Glomerular endothelial cell (primary cell): ENCODE measurements around the gene CAMTA2. TPM values are rescaled to one million over a fixed set of nuclear protein-coding genes. Genes with fewer than 3 reads are reported as not detected.
A peak's percentile ranks its signal among the peaks of the same experiment; 100 is the strongest.

ENCODE experiments used
- DNase-seq: peaks from one replicate; pipeline ENCODE4 v3.0.0-alpha.2; 2011; ENCODE audit warnings: low read depth, low spot score; ENCODE audit errors: extremely low read depth
- total RNA-seq: library from RNA; depleted of rRNA; stranded (reverse); fragments of >200 nt; gene quantifications from 2 replicates; pipeline ENCODE4 v1.2.3, GENCODE V29; 2015

Gene CAMTA2
- total RNA-seq, 1 donor from 2014 or later, result 35.1 TPM

- no peak for DNase-seq
Observed at GRCh38 chr17:4969047-4969550, 18.4 kb downstream of the CAMTA2 start.

- DNase-seq, result no peak
Observed at GRCh38 chr17:4968486-4969046, 18.9 kb downstream of the CAMTA2 start.

DNA sequence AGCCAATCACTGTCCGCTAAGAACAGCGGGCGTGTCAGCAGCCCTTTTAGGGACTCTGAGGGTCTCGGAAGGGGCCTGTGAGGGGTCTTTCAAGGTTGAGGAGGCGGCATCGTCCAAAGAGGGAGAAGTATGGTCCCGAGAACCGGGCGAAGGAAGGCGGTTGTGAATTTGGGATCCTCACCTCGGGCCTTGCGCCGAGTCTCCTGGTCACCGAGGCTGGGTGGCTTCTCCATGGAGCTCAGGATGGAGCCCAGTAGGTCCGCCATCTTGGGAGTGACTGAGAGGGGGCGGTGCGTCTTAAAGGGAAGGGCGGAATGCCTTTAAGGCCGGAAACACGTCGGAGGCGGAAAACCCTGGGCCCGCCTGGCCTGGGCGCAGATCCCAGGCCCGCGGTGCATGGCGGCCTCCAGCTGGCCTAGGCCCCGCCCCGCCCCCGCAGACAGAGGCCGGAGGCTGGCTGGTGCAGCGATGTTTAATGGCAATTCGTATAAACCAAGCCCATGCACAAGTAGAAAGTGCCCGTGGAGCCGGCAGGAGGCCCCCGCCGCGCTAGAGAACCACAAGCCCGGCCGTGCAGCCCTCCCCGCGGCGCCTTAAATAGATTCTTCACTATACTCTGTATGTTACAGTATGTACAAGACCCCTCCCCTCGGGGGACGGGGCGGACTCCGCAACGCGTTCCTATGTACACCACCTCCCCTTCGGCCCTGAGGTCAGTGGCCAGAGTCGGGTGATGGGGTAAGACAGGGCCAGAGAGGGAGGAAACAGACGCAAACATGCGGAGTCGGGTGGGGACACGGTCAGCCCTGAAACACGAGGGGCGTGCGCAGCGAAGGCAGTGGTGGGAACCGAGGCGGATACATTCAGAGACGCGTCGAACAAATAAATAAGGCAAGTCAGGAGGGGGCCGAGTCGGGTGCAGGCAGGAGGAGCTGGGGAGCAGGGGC lies 19.7 kb downstream of the CAMTA2 start, which contains the start of gene SPAG7:
Gene SPAG7, minus strand, starts transcription at position 279 of the 947 bp plus-strand sequence. Its CDS starts 13 bp downstream, at position 266.
- DNase-seq, result peak; percentile 86

DNA sequence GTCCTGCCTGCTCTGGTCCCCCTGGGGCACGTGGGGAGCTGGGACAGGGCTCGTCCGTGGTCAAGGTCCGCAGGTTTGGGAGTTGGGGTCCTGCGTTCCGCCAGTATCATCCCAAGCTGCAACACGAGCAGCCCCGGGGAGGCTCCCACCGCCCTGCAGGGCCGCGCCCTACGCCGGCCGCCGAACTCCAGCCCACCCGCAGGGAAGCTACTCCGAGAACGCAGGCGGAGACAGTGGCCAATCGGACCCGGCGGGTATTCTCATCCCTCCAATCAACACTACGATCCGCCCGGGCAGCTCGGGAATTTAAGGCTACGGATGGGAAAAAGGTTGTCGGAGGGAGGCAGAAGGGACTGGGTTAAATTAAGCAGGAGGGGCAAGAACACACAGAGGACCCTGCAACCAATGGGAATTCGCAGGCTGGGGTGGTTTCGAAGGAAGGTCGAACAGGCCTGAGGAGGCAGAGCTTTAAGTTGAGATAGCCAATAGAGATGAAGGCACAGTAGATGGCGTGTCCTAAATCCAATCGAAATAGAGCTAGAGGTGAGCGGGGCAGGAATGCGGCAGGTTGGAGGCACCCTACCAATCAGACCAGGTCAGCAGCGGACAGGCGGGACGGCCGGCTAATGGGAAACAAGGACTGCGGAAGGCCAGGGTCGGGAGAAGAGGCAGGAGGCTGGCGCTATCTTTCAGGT lies 20.5 kb downstream of the CAMTA2 start:
- DNase-seq, result peak; percentile 97

- no peak for DNase-seq
Observed at GRCh38 chr17:4965311-4965986, 22.0 kb downstream of the CAMTA2 start.

GRCh38 chr17:4960279-4960922 lies 27.1 kb downstream of the CAMTA2 start:
- no peak for DNase-seq

GRCh38 chr17:4959261-4959965 lies 28.1 kb downstream of the CAMTA2 start:
- DNase-seq, result no peak

DNA sequence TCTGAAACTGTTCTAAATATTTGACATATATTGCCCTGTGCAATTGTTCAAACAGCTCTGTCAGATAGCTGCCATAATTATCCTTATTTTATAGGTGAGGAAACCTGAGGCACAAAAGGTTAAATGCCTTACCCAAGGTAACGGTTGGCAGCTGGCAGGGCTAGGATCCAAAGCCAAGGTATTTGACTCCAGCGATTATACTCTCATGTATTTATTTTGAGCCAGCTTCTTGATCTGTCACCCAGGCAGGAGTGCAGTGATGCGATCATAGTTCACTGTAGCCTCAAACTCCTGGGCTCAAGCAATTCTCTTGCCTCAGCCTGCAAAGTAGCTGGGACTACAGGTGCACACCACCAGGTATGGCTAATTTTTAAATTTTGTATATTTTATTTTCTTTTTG lies 29.4 kb downstream of the CAMTA2 start:
- no peak for DNase-seq

DNA sequence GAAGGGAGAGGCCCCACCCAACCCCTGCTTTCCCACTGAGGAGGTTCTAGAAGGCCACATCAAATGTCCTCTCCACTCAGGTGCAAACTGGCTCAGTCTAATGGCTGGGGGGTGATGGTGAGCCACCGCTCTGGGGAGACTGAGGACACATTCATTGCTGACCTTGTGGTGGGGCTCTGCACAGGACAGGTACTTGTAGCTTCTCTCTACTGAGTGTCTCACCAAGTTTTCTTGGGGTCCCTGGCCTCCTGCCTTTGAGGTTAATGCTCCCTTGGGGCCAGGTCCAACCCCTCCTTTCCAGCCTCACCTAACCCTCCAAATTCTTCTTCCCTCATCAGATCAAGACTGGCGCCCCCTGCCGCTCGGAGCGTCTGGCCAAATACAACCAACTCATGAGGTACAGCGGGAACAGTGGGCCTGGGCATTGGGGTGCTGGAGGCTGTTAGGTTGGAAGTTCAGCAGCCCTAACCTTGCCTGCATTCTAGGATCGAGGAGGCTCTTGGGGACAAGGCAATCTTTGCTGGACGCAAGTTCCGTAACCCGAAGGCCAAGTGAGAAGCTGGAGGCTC lies 30.9 kb downstream of the CAMTA2 start:
- DNase-seq, result no peak

DNA sequence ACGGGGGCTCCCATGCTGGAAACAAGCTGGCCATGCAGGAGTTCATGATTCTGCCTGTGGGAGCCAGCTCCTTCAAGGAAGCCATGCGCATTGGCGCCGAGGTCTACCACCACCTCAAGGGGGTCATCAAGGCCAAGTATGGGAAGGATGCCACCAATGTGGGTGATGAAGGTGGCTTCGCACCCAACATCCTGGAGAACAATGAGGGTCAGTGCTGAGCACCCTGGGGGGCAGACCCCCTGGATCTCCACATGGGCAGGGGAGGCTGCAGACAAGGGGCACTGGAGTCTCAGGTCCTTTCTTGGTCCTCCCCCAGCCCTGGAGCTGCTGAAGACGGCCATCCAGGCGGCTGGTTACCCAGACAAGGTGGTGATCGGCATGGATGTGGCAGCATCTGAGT lies 32.4 kb downstream of the CAMTA2 start:
- no peak for DNase-seq

DNA sequence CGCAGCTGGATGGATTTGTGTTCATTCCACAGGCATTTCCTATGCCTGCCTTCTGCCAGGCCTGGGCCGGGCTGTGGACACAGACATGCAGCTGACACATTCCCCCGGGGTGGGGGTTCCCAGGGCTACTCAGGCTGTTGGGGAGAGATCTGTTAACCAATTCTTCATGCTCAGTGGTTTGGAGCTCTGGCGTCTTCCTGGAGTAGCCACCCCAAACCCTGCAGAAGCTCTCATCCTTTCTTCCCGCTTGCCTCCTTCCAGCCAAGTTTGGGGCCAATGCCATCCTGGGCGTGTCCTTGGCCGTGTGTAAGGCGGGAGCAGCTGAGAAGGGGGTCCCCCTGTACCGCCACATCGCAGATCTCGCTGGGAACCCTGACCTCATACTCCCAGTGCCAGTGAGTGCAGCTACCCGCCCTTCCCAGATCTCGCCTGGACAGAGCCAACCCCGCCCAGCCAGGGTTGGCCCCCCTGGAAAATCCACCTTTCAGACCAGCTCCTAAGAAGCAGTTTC lies 34.0 kb downstream of the CAMTA2 start:
- no peak for DNase-seq

GRCh38 chr17:4951486-4951885 lies 36.0 kb downstream of the CAMTA2 start:
- no peak for DNase-seq

DNA sequence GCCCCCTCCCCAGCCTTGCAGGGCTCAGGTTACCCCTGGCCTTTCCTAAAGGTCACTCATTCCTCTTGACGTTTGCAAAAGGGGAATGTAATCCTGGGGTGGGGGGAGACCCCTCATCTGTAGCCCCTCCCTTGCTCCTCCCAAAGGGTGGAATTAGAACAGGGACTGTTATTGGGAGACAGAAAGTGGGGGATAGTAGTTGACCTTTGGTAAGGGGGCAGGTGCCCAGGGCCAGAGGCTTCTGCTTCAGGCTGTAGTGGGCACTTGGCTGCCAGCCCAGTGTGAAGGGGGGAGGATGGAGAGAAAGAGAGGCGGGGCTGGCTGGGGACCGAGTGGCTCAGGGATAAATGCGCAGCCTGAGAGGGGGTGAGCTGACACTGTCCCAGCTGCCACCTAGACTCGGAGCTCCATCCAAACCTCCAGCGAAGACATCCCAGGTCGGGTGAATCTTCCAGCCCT lies 36.7 kb downstream of the CAMTA2 start, which contains the start of gene ENO3:
Gene ENO3, plus strand, starts transcription at position 374 of the 459 bp plus-strand sequence. CDS start 711 bp downstream, outside the sequence.
- no peak for DNase-seq

DNA sequence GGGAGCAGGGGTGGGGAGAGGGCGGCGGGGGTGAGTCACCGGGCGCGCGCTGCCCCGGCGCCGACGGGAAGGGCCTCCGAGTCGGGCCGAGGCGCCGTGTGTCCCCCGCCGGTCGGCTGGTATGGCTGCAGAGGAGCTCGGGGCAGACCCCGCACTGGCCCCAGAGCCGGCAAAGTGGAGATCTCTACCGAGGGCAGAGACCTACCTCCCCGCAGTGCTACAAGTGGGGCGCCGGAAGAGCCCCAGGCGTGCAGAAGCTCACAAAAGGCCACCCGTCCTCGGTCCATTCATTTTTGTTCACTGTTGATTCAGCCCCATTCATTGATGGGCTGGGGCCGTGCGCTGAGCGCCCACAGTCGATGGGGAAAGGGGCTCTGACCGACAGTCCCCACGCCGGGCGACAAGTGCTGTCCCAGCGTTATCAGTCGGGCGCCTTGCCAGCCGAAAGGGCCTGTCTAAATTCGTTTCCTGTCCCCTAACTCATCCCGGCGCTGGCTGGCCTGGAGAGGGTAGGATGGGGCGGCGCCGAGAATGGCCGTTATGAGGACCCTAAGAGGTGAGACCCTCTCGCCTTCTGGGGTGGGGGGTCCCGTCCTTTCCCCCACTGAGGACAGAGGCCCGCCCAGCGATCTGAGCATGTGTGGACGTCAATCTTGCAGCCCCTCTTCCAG lies 37.3 kb downstream of the CAMTA2 start:
- DNase-seq, result no peak

DNA sequence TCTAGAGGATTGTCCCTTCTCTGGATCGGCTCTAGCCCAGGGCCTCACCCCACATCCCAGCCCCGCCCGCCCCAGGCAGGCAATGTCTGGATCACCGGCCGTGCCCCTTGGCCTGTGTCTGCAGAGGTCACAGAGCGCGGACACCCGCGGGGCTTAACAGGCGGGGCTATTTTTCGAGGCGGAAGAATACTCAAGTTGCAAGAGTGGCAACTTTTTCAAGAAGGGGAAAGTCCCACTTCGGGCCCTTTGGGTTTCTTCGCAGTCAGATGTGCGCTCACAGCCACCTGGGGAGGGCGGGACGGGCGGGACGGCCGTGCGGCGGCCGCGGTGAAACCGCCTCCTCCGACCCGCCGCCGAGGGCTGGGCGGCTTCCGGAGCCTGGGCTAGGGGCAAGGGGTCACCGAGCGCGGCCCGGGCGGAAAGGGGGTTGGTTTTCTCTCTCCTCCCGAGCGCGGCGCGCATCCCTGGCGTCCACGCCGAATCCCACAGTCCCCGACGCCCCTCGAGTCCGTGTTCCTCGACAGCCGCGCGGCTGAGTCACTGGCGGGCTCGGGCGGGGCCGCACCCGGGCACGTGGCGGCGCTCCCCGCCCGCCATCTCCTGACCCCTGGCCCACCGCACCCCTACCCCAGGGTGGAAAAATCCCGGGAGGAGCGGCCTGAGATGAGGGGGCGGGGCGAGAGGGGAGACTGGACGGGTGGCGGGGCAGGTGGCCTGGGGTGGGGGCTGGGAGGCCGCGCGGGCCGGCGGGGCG lies 38.0 kb downstream of the CAMTA2 start:
- DNase-seq, result no peak

GRCh38 chr17:4948931-4949320 lies 38.5 kb downstream of the CAMTA2 start:
- DNase-seq, result no peak

DNA sequence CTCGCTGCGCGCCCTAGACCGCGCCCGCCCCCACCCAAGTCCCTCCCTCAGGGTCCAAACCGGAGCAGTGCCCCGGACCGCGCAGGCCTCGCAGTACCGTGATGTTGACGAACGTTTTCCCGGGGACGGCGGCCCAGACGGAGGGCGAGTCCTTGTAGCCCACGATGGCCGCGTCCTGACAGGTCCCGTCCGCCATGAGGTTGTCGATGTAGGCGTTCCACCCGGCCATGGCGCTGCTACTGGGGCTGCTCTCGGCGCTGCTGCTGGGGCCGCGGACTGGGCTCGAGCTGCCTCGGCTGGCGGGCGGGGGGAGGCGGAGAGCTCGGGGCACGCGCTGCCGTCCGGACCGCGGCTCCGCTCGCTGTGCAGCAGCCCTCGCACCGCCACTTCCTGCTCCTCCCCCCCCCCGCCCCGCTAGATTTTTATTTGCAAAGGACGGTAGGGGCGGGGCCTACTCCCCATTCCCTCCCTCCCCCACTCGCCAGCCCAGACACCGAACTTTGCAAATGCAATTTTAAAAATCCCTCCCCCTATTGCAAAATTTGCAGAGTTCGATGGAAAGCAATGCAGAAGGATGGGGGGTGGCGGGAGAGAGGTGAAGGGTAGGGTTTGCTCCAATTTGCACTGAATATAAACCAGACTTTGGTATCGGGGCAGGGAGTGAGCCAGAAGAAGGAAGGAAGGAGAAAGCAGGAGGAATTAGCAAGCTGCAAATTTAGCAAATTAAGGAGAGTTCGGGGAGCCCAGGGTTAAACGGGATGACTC lies 39.1 kb downstream of the CAMTA2 start, which contains the start of gene PFN1:
Gene PFN1, minus strand, starts transcription at position 365 of the 765 bp plus-strand sequence. Its CDS starts 136 bp downstream, at position 229.
- DNase-seq, result no peak
